NOMO-1 treated with dmso at 0.1 percent for 144 hours (cell line): ENCODE data around the gene TMEM225.
"Not testable (repeated sequence)": the region's sequence is repeated elsewhere in the genome, so short reads cannot be mapped to it uniquely, and the experiment has no call there.

ENCODE experiments used
- DNase-seq: peaks from one replicate; lab custom pipeline; 2025; ENCODE audit not compliant: unreplicated experiment; lab: John Stamatoyannopoulos, UW

TMEM225 gene, protein sequence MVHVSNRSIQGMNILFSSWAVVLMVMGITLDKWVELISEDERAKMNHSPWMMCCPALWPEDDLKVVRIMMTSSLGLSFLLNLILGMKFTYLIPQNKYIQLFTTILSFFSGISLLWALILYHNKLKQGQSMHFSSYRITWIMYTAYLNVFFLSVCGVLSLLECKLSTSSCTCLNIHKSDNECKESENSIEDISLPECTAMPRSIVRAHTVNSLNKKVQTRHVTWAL

DNA sequence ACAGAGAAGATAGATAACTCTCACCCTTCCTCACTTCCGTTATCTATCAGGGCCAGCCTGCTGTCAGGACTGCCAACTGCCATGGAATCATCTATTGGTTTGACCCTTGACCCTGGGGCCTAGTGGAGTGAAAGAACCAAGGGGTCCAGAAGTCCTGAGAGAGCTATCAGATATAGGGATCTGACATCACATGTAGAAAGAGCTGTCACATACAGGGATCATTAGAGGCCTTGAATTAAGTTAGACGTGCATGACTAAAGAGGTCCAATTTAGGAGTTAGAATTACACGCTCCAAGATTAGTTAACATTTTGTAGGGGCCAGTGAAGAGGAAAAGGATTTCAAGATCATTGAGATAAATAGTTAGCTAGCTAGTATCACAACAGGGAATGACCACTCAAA, at the start of gene TMEM225:
TMEM225 (minus strand) TSS at position 101 of the 400 bp plus-strand sequence. CDS start 245 bp downstream, outside the sequence.
- DNase-seq, result no peak

DNA sequence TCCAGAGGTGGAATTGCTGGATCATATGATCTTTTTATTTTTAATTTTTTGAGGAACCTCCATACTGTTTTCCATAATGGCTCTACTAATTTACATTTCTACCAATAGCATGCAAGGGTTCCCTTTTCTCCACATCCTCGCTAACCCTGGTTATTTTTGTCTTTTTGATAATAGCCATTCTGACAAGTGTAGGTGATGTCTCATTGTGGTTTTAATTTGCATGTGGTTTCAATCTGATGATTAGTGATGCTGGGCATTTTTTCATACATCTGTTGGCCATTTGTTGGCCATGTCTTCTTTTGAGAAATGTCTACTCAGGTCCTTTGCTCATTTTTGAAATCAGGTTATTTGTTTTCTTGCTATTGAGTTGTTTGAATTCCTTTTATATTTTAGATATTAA, 38.6 kb upstream of the TMEM225 start:
- DNase-seq, result no peak

DNA sequence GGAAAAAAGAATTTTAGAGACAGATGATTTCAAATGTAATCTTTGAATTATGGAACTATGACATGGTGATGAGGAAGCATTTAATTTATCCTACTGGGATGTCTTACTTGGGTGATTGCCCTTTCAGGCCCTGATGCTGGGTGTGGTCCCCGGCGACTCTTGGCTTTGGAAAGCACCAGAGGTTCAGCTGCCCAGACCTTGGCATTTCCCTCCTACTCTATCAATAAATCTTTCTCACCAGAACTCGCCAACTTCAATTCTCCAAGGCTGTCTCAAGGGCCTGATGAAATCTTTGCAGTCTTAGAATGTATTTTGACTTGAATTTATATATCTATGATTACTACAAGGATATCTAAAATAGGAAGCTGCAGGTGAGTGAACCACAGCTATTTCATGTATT, 35.5 kb upstream of the TMEM225 start:
- DNase-seq, result no peak

DNA sequence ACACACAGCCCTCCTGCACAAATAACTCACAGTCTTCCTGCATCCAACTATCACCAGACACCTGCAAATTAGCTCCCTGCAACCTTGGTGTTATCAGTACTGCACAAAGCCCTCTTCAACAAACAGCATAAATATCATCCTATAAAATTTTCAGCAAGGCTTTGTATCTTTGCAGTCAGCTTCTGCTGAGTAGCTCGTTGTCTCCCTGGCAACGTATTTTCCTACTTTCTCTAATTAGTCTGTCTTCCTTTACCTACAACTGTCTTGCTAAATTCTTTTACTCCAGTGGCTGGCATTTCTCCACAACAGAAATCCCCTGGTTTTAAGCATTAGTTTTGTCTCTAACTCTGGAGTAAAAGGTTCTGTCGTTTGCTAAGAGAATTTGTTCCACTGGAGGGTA, 20.4 kb upstream of the TMEM225 start:
- DNase-seq, result no peak

DNA sequence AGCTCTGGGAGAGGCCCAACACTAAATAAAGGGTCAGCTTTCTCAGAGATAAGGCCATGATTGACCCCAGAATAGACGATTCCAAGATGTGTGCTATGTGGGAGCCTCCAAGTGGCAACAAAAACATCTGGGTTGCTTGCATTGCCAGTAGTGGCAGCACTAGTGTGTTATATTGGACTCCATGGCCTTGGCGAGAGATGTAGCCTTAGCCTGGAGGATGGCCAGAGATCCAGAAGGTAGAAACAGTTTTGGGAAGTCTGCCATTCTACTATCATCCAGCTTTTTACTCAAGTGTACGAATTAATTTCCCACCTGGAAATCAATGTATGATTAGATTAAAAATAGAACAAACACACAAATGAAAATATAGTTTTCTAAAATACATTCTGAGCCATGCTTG, 19.5 kb upstream of the TMEM225 start:
- DNase-seq, result no peak

DNA sequence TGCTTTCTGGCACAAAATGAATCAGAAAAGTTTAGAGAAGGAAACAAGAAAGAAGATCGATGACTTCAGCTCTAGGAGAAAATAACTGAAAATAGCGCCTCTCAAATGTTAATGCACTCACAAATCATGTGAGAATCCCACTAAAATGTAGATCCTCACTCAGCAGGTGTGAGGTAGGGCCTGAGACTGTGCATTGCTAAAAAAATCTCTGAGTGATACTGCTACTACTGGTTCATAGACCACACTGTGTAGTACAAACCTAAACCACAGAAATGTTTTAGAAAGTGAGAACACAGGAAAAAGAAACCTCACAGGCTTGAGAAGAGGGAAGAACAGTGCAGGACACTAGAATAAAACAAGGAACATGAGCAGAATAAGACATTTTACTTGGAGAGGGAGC, 18.5 kb upstream of the TMEM225 start:
- DNase-seq, result no peak

DNA sequence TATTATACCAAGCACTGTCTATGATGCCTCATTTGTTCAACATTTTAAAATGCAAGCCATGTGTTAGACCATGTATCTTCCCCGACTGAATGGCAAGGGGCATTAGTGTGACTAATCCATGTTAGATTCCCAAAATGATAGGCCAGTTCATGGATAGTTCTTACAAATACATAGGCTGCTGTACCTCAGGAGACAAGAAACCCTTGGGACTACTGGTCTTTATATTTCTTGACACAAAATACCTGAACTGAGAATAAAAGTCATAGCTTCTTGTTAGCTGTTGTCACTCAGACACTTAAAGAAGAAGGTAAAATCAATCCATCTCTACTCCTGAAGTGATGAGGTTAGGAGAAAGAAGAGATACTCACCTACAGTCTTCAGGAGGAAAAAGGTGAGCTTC, 16.4 kb upstream of the TMEM225 start, which contains the start of gene OR8D4:
OR8D4 (plus strand) TSS at position 301 of the 400 bp plus-strand sequence. CDS start 4,265 bp downstream, outside the sequence.
- DNase-seq, result no peak

DNA sequence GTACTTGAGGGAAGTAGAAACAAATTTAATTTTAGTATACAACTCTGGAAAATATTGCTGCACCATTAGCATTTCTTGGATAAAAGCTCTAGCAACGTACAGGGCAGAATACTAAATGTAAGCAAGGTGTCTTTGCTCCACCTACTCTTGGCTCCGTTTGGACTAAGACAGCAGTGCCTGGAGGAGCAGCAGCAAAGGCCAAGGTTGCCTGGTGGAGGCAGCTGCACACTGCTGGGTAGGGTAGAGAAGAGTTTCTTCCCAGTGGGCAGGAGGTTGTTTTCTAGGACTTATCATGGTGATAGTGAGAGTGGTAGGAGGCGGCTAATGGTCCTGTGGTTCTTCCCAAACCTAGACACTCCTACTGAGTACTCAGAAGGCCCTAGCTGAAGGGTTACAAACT, 14.3 kb upstream of the TMEM225 start:
- DNase-seq, result no peak

DNA sequence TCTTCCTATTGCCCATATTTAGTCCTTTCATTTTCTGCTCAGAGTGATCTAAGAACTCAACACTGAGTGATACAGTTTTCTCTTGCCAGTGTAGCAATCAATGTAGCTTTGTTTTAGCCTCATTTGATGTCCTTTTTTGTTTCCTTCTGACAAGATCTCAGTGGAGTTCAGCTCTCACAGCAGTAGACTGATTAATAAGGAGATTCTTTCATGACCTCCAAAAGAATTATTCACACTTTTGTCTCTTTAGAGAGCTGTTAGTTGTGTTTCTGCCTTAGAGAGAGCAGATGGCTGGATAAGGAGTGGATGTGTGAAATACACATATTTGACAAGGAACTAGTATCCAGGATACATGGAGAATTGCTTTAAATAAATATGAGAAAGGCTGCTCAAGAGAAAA, 6.6 kb upstream of the TMEM225 start:
- DNase-seq, result no peak

DNA sequence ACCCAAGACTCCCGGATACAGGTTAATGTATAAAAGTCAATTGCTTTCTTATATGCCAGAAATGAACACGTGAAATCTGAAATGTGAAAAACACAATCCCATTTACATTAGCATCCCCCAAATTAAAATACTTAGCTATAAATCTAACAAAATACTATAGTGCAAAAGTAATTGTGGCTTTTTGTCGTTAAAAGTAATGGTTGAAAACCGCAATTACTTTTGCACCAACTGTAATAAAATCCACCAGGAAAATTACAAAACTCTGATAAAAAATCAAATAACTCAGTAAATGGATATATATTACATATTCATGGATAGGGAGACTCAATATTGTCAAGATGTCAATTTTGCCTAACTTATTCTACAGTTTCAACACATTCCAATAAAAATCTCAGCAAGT, 4.6 kb downstream of the TMEM225 start:
- no peak for DNase-seq

DNA sequence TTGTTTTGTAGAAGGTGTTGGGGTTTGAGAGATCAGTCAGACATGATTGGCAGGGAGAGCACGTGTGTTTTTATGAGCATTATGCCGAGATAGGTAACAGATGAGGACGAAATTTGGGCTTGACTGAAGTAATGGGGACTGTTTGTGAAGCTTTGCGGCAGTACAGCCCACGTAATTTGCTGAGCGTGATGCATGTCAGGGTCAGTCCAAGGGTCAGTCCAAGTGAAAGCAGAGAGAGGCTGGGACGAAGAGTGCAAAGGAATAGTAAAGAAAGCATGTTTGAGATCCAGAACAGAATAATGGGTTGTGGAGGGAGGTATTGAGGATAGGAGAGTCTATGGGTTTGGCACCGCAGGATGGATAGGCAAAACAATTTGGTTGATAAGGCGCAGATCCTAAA, 17.7 kb downstream of the TMEM225 start:
- not testable (repeated sequence) for DNase-seq

DNA sequence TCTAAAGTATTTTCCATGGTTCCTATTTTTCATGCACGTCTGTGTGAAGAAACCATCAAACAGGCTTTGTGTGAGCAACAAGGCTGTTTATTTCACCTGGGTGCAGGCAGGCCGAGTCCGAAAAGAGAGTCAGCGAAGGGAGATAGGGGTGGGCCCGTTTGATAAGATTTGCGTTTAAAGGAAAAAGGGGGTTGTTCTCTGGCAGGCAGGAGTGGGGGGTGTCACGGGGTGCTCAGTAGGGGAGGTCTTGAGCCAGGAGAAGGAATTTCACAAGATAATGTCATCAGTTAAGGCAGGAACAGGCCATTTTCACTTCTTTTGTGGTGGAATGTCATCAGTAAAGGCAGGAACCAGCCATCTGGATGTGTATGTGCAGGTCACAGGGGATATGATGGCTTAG, 20.2 kb downstream of the TMEM225 start:
- not testable (repeated sequence) for DNase-seq

DNA sequence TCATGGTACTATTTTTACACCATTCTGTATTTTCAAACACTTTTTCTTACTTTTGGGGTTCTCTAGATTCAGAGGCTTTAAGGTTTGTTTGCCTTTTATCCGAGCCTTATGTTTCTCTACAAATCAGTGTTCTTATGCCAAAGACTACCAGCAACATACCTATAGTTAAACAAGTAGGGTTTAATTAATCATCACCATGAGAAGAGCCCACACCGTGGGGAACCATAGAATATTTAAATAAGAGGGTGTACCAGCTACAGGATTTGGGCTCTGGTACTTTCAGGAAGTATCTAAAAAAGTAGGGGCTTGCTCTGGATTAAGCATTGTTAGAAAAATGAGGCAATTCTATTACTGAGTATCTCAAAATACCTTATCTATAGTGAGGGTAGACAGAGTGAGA, 25.7 kb downstream of the TMEM225 start:
- DNase-seq, result no peak

DNA sequence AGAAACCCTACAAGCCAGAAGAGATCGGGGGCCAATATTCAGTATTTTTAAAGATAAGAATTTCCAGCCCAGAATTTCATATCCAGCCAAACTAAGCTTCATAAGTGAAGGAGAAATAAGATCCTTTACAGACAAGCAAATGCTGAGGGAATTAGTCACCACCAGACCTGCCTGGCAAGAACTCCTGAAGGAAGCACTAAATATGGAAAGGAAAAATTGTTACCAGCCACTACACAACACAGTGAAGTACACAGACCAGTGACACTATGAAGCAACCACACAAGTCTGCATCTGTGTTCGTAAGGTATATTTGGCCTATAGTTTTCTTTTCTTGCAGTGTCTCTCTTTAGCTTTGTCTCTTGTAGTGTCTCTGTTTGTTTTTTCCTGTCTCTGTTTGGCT, 29.0 kb downstream of the TMEM225 start:
- no peak for DNase-seq

DNA sequence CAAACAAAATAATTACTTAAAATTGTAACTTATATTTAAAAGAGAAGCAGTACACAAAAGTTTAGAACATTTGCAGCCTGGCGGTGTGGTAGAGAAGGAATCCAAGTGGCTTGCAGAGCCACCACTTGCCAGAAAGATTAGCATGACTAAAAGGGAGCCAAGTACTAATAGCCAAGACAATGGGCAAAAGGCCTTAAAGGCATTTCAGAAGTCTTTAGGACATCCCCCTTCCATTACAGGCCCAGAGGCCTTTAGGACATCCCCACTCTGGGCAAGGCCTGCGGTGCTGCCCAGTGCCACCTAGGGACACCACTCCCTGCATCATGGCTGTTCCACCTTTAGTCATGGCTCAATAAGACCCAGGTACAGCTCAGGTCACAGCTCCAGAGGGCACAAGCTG, 32.4 kb downstream of the TMEM225 start:
- DNase-seq, result no peak

DNA sequence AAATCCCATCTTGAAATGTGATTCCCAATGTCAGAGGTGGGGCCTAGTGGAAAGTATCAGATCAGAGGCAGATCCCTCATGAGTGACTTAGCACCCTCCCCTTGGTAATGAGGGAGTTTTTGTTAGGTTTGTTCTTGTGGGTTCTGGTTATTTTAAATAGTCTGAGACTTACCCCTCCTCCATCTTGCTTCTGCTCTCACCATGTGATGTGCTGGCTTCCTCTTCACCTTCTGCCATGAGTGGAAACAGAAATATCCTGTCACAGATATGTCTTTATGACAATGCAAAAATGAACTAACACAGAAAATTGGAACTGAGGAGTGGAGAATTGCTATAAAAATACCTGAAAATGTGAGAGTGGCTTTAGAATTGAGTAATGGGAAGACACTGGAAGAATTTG, 33.1 kb downstream of the TMEM225 start:
- no peak for DNase-seq

DNA sequence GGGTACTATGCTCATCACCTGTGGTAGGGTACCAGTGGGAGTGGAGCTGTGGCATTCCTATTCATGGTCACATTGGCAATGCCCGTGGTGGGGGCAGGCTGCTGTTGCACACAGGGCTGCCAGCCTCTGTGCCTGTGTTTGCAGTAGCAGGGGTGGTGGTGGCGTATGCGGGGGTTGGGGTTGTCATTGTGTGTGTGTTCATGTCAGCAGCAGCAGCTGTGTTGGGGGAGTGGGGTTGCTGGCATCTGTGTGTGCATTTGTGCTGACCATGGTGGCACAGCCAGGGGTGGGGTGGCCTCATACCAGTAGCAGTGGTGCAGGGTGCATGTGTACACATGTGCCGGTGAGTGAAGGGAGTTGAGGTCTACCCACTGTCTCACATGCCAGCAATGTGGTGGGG, 34.4 kb downstream of the TMEM225 start:
- no peak for DNase-seq

DNA sequence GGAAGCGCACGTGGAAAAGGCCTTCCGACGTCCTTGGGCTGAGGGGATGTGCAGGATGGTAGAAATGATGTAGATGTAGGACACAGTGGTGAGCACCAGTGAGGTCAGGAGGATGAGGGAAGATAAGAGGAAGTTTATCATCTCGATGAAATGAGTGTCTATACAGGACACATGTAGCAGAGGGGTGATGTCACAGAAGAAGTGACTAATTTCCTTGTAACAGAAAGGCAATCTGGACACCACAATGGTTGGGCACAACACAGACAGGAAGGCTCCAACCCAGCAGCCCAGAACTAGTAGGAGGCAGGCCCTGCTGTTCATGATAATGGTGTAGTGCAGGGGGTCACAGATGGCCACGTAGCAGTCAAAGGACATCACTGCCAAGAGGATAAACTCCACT, 44.3 kb downstream of the TMEM225 start:
- no peak for DNase-seq

DNA sequence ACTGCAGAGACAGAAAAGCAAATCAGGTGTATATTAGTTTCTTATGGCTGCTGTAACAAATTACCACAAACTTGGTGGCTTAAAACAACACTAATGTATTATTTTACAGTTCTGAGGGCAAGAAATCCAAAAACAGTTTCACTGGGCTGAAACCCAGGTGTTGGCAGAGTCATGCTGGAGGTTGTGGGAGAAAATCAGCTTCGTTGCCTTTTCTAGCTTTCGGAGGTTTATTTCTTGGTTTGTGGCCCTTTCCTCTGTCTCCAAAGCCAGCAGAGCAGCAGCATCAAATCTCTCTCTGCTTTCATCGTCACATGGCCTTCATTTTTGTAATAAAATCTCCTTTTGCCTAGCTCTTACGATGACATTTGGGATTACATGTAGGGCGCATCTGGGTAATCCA, 46.3 kb downstream of the TMEM225 start:
- DNase-seq, result no peak

DNA sequence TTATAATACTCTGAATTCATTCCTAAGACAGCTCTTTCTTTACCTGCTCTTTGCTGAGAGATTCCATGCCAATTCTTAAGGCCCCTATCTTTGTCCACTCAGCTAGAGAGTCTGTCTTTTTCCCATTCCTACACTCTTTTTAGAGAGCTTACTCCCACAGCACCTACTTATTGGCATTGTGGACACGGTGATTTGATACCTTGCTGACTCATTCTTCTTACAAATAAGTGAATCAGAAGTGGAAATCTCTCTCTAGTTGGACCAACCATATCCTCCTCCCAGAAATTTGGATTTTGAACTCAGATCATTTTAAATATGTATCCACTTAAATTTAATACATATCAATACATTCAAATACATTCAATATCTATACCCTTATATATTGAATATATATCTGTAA, 46.8 kb downstream of the TMEM225 start:
- no peak for DNase-seq

DNA sequence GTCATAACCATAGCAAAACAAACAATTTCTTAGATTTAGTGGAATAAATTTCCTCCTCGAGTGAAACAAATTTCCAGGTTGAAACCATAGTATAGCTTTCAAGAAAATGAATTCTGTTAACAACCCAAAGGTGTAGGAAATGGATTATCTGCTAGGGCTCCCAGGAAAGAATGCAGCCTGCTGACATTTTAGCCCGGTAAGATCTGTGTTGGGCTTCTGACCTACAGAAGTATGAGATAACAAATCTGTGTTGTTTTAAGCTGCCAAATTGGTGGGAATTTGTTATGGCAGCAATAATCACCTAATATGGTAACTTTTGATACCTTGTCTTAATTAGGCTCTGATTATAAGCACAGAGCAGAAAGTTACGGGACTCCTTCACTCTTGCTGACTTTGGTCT, 47.3 kb downstream of the TMEM225 start:
- no peak for DNase-seq

DNA sequence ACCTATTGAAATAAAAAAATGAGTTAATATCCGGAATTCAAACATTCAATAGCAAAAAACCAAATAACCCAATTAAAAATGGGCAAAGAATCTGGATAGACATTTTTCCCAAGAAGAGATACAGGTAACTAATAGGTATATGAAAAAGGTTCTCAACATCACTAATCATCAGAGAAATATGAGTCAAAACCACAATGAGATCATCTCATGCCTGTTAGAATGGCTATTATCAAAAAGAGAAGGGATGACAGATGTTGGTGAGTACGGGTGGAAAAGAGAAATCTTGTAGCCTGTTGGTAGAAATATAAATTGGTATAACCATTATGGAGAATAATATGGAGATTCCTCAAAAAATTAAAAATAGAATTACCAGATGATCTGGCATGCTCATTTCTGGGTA, 52.4 kb downstream of the TMEM225 start:
- DNase-seq, result no peak
